AG10803 (cell line): ENCODE measurements around the gene DUOX2.

Experiments
- DNase-seq: peaks from one replicate; pipeline ENCODE4 v3.0.0; 2010; ENCODE audit warnings: low read depth
- H3K4me3 ChIP-seq: 2 replicates; pipeline ENCODE4 v1.5.1; 2011; ENCODE audit warnings: mild to moderate bottlenecking, low read length, control low read depth
- TF ChIP-seq, protein P1 (sequence below): conservative IDR thresholded peaks from 2 replicates; pipeline ENCODE4 v1.5.1; 2011; ENCODE audit warnings: mild to moderate bottlenecking, low read length, control low read depth, inconsistent platforms

Gene DUOX2

DNA sequence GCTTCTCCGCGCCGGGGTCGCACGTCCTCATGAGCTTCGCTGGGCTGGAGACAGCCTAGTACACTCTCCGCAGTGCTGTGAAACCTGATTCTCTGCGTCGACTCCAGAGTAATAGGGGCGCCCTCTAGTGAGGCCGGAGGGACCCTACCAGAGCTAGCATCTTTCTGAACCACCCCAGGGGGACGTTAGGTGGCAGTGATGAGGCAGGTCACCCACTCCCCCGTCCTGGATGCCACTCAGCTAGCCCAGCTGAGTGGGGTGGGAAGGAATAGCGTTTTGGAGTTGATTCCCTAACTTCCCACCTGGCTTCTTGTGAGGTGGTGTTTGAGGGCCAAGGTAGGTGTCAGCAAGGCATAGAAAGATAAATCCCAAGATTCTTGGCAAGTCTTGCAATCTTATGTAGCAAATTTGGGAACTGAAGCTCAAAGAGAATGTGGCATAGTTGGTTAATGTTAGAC lies 4.2 kb upstream of the DUOX2 start:
- TF ChIP-seq, protein P1, sequence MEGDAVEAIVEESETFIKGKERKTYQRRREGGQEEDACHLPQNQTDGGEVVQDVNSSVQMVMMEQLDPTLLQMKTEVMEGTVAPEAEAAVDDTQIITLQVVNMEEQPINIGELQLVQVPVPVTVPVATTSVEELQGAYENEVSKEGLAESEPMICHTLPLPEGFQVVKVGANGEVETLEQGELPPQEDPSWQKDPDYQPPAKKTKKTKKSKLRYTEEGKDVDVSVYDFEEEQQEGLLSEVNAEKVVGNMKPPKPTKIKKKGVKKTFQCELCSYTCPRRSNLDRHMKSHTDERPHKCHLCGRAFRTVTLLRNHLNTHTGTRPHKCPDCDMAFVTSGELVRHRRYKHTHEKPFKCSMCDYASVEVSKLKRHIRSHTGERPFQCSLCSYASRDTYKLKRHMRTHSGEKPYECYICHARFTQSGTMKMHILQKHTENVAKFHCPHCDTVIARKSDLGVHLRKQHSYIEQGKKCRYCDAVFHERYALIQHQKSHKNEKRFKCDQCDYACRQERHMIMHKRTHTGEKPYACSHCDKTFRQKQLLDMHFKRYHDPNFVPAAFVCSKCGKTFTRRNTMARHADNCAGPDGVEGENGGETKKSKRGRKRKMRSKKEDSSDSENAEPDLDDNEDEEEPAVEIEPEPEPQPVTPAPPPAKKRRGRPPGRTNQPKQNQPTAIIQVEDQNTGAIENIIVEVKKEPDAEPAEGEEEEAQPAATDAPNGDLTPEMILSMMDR, result peak; percentile 100
- peak; percentile 81 for DNase-seq
- no peak overlapping the region; the same call in 1 of the 2 replicates for H3K4me3 ChIP-seq

DNA sequence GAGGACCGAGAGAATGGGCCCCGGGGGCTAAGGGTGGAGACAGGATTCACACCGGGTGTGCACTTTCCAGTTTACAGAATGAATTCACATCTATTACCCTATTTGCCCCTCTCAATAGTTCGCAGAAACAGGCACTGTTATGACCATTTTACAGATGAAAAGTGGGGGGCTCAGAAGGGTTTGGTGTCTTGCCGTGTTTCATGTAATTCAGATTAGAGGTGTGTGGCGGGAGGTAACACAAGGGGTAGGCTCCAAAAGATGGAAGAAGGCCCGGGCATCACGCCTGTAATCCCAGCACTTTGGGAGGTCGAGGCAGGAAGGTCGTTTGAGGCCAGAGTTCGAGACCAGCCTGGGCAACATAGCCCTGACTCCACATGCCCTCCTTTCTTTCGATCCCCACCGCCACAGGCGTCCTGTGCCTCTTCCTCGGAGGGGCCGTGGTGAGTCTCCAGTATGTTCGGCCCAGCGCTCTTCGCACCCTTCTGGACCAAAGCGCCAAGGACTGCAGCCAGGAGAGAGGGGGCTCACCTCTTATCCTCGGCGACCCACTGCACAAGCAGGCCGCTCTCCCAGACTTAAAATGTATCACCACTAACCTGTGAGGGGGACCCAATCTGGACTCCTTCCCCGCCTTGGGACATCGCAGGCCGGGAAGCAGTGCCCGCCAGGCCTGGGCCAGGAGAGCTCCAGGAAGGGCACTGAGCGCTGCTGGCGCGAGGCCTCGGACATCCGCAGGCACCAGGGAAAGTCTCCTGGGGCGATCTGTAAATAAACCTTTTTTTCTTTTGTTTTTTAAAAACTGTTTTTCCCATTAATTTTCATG lies 3.5 kb upstream of the DUOX2 start:
- DNase-seq, result no peak
- H3K4me3 ChIP-seq, result no peak overlapping the region; the same call in 1 of the 2 replicates
- TF ChIP-seq, protein P1, result no peak

DNA sequence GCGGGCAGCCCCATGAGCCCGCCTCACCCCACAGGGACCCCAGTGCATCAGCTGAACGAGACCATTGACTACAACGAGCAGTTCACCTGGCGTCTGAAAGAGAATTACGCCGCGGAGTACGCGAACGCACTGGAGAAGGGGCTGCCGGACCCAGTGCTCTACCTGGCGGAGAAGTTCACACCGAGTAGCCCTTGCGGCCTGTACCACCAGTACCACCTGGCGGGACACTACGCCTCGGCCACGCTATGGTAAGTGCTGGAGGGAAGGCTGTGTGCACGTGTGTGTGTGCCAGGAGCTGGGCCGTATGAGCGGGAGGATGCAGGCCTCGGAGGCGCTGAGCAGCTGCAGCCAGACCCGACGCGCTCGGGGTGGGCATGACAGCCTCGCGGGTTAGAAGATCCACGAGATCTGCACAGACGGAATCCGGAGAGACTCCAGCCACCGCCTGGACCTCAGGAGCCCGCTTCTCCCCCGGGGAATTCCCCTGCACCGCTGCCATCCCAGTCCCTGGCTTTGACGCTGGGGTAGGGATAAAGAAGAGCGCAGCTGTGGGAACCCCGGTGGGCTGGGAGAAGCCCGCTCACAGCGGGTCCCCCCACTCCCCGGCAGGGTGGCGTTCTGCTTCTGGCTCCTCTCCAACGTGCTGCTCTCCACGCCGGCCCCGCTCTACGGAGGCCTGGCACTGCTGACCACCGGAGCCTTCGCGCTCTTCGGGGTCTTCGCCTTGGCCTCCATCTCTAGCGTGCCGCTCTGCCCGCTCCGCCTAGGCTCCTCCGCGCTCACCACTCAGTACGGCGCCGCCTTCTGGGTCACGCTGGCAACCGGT lies 2.7 kb upstream of the DUOX2 start:
- no peak overlapping the region for H3K4me3 ChIP-seq
- TF ChIP-seq, protein P1, result no peak
- no peak for DNase-seq

DNA sequence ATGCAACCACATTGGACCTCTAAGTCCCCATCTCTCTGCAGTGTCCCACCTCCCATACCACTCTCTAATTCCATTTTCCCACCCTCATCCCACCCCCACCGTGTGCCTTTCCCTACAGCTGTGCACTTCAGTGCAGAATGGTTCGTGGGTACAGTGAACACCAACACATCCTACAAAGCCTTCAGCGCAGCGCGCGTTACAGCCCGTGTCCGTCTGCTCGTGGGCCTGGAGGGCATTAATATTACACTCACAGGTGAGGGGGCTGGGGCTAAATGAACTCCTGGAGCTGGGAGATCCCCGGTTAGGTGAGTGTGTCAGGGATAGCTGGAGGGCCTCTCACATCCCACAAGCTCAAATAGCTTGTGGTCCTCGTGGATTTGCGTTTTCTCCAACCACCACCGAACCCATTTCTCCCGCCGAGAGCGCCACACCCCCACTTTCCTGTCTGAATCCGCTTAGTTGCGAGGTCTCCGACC lies 2.1 kb upstream of the DUOX2 start:
- TF ChIP-seq, protein P1, result no peak
- DNase-seq, result no peak
- no peak overlapping the region for H3K4me3 ChIP-seq

DNA sequence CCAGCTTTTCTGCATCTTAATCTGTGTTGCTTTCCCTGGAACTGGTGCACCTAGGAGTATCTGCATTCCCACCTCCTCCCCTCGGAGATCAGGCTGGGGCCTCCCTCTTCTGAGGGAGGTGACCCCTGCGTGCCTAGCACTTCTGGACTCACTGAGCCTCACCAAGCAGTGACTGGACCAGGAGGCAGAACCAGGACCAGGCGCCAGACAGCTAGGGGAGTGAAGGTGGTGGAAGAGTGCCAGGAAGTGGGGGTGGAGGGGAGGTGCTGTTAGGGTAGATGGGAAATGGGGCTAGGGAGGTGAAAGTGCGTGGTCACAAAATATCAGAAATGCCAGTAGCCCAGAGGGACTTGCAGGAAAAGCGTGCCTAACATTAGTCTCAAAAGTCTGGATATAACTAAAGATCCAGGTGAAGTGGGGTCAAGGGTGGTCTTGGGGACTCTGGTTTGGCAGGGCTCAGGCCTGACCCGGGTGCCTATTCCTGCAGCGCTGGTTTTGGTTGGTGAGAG lies 1.4 kb upstream of the DUOX2 start:
- DNase-seq, result no peak
- TF ChIP-seq, protein P1, result no peak
- H3K4me3 ChIP-seq, result no peak overlapping the region

DNA sequence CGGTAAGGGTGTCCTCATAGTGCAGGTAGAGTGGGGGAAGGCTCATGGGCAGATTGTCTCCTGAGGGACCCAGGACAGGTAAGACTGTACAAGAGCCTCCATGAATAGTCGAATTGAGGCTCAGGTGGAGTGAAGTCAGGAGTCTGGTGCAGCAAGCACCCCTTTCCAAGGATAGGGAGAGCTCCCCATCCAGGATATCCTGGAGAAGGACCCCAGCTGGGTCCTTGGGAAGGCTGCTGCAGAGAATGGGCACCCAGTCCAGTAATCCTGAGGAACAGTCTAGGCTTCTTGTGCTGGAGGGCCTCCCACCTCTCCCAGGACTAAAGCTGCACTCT lies 746 bp upstream of the DUOX2 start:
- TF ChIP-seq, protein P1, result no peak
- no peak for DNase-seq
- no peak overlapping the region for H3K4me3 ChIP-seq
